ENCODE measurements around the gene FSD1.

GRCh38 chr19:4345342-4346019, 41.1 kb downstream of the FSD1 start:
- TF ChIP-seq POLR2A (IDR thresholded peaks at IDR 0.05; ENCODE audit: low read depth) (no peak), CTCF (IDR thresholded peaks at IDR 0.05) (no peak), POLR2AphosphoS5 (IDR thresholded peaks at IDR 0.05) (no peak)
